ENCODE data around the gene OR56A5. TPM values are rescaled to one million over a fixed set of nuclear protein-coding genes. Genes with fewer than 3 reads are reported as not detected.

The OR56A5 gene
- total and polyA plus RNA-seq, 2 donors (not counting 1 experiment from before 2014, with no cell fraction given): not detected

DNA sequence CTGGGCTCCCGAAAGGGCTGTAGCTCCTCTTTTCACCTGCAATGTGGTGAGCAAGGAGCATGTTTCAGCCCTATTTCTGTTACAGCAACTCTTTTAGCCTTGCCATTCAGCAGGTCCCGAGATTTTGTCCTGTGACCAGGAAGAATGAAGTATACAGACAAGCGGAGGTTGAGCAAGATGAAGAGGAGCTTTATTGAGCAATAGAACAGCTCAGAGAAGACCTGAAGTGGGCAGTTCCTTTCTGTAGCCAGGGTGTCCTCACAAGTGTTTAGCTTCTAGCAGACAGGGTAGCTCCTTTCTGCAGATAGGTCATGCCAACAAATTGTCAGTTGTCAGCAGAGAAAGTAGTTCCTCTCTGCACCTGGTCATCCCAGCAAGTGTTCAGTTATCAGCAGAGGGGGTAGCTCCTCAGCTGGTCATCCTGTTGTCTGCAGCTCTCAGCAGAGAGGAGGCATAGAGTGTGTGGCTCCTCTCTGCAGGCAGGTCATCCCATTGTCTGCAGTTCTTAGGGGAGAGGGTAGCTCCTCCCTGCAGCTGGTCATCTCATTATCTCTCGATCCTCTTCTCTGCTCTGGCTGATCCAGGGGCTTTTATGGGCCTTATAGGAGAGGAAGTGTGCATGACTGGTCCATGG is 43.9 kb upstream of the OR56A5 start:
- CTCF ChIA-PET: interaction anchor here (1.3 kb wide), 1 partner anchor 15 kb away, joined by 3 read pairs; no protein-coding TSS in a partner anchor
- Histone ChIP-seq H4K20me1 (ENCODE audit: control insufficient read depth, insufficient read depth, low read length, poor library complexity, severe bottlenecking) (no peaks in the 10 kb centered on the region), H3K4me1 (ENCODE audit: control insufficient read depth in 2 of 2, insufficient read depth in 2 of 2, low read length in 2 of 2) (no peaks in the 10 kb centered on the region), H3K9me3 (ENCODE audit: control extremely low read depth in 1 of 3, control insufficient read depth in 2 of 3, insufficient read depth in 1 of 3, low read length in 2 of 3) (peaks cover 0 to 12% (median 8%) of the 10 kb centered on the region in 3 donors), H3K4me2 (replicated peaks; ENCODE audit: low read depth, low read length, poor library complexity, severe bottlenecking) (no peak overlapping the region), H3K4me3 (ENCODE audit: control extremely low read depth in 1 of 5, extremely low read depth in 1 of 5, insufficient read depth in 1 of 5, low read depth in 2 of 5, low read length in 4 of 5) (no peak overlapping the region), H3K9ac (ENCODE audit: low read length) (no peak overlapping the region), H3K27ac (ENCODE audit: low read length in 2 of 2) (no peak overlapping the region), H2AFZ (ENCODE audit: insufficient read depth, low read depth, low read length, poor library complexity, severe bottlenecking) (no peak overlapping the region), H3K27me3 (replicated peaks in 1 of 4; ENCODE audit: control extremely low read depth in 1 of 4, control insufficient read depth in 3 of 4, insufficient read depth in 4 of 4, low read length in 3 of 4) (no peaks in the 10 kb centered on the region), H3K36me3 (replicated peaks in 1 of 2; ENCODE audit: control extremely low read depth in 1 of 2, control insufficient read depth in 1 of 2, extremely low read depth in 1 of 2, insufficient read depth in 2 of 2, low read length in 1 of 2) (no peaks in the 10 kb centered on the region), H3K79me2 (ENCODE audit: control insufficient read depth, insufficient read depth, low read length) (no peaks in the 10 kb centered on the region)
- Mint-ChIP-seq H3K4me3 (no peak overlapping the region), H3K27ac (no peak overlapping the region), H3K9me3 (ENCODE audit: insufficient read depth) (no peaks in the 10 kb centered on the region), H3K27me3 (peaks cover 18% of the 10 kb centered on the region), H3K4me1 (no peaks in the 10 kb centered on the region)
- intact Hi-C loops (cut with micrococcal nuclease): no loop called here
- POLR2A ChIA-PET: no interaction called here
- TF ChIP-seq, protein P1, sequence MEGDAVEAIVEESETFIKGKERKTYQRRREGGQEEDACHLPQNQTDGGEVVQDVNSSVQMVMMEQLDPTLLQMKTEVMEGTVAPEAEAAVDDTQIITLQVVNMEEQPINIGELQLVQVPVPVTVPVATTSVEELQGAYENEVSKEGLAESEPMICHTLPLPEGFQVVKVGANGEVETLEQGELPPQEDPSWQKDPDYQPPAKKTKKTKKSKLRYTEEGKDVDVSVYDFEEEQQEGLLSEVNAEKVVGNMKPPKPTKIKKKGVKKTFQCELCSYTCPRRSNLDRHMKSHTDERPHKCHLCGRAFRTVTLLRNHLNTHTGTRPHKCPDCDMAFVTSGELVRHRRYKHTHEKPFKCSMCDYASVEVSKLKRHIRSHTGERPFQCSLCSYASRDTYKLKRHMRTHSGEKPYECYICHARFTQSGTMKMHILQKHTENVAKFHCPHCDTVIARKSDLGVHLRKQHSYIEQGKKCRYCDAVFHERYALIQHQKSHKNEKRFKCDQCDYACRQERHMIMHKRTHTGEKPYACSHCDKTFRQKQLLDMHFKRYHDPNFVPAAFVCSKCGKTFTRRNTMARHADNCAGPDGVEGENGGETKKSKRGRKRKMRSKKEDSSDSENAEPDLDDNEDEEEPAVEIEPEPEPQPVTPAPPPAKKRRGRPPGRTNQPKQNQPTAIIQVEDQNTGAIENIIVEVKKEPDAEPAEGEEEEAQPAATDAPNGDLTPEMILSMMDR (IDR thresholded peaks at IDR 0.05): no peak
- ATAC-seq (ENCODE audit: low read depth): no peak
- 76% methylated on average over 3 of the region's 4 CpGs for WGBS (ENCODE audit: insufficient coverage)
- no peak for DNase-seq

DNA sequence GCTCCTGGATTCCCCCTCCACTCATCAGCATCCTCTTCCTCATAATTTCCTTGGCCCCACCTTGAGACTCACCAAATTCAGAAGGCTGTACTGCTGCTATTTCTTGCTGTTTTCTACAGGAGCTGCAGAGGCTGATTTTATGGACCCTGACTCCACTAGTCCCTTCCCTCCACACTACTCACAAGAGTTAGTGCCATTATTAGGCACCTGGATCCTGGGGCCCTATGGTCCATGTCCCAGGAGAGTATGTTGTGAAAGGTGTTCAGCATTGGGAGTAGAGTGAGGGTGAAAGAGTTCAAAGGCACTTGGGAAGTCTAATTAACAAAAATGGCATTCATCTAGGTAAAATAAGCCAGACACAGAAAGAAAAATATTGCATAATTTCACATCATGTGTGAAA is 38.6 kb upstream of the OR56A5 start, which contains the start of gene OR56A4:
OR56A4 (minus strand) TSS at position 101 of the 400 bp plus-strand sequence. CDS start 3,954 bp downstream, outside the sequence.
- Histone ChIP-seq H4K20me1 (ENCODE audit: control insufficient read depth, insufficient read depth, low read length, poor library complexity, severe bottlenecking) (no peaks in the 10 kb centered on the region), H3K36me3 (replicated peaks in 1 of 2; ENCODE audit: control extremely low read depth in 1 of 2, control insufficient read depth in 1 of 2, extremely low read depth in 1 of 2, insufficient read depth in 2 of 2, low read length in 1 of 2) (no peaks in the 10 kb centered on the region), H3K27me3 (replicated peaks in 1 of 4; ENCODE audit: control extremely low read depth in 1 of 4, control insufficient read depth in 3 of 4, insufficient read depth in 4 of 4, low read length in 3 of 4) (no peaks in the 10 kb centered on the region), H3K27ac (ENCODE audit: low read length in 2 of 2) (no peak within 1 kb of the TSS), H3K4me1 (ENCODE audit: control insufficient read depth in 2 of 2, insufficient read depth in 2 of 2, low read length in 2 of 2) (no peaks in the 10 kb centered on the region), H3K4me2 (replicated peaks; ENCODE audit: low read depth, low read length, poor library complexity, severe bottlenecking) (no peak within 1 kb of the TSS), H3K4me3 (ENCODE audit: control extremely low read depth in 1 of 5, extremely low read depth in 1 of 5, insufficient read depth in 1 of 5, low read depth in 2 of 5, low read length in 4 of 5) (no peak within 1 kb of the TSS), H3K9me3 (ENCODE audit: control extremely low read depth in 1 of 3, control insufficient read depth in 2 of 3, insufficient read depth in 1 of 3, low read length in 2 of 3) (no peaks in the 10 kb centered on the region), H3K79me2 (ENCODE audit: control insufficient read depth, insufficient read depth, low read length) (no peaks in the 10 kb centered on the region), H3K9ac (ENCODE audit: low read length) (no peak within 1 kb of the TSS), H2AFZ (ENCODE audit: insufficient read depth, low read depth, low read length, poor library complexity, severe bottlenecking) (no peak within 1 kb of the TSS)
- TF ChIP-seq, protein P1 (IDR thresholded peaks at IDR 0.05): no peak
- no peak for TF ChIP-seq EZH2 (IDR thresholded peaks at IDR 0.05; ENCODE audit: borderline replicate concordance, insufficient read depth, low read depth, low read length, poor library complexity, severe bottlenecking)
- Mint-ChIP-seq H3K4me1 (no peaks in the 10 kb centered on the region), H3K4me3 (no peak within 1 kb of the TSS), H3K9me3 (ENCODE audit: insufficient read depth) (no peaks in the 10 kb centered on the region), H3K27me3 (peaks cover 18% of the 10 kb centered on the region), H3K27ac (no peak within 1 kb of the TSS)
- ChIA-PET POLR2A (no interaction called here), CTCF (no interaction called here)
- DNase-seq (no peak), ATAC-seq (ENCODE audit: low read depth) (no peak)
- intact Hi-C loops (cut with micrococcal nuclease): no loop called here

All from B cell (primary cell).